IPS DF 19.7 (cell line): ENCODE data around the gene SPANXN2.
"Not testable (repeated sequence)": the region's sequence is repeated elsewhere in the genome, so short reads cannot be mapped to it uniquely, and the experiment has no call there.

Experiments used
- DNase-seq: peaks from one replicate; pipeline ENCODE4 v3.0.0-alpha.2; 2013; ENCODE audit warnings: low read depth, low spot score

The SPANXN2 gene

GRCh38 chrX:143720652-143721051 is at the start of gene SPANXN2:
TSS of gene SPANXN2 (minus strand) at chrX:143720752. CDS start at chrX:143720668, 84 bp downstream.
- DNase-seq, result not testable (repeated sequence)

GRCh38 chrX:143768976-143769375 is 48.4 kb upstream of the SPANXN2 start:
- DNase-seq, result no peak

GRCh38 chrX:143767789-143768188 is 47.2 kb upstream of the SPANXN2 start:
- DNase-seq, result not testable (repeated sequence)

- no peak for DNase-seq
Measured at GRCh38 chrX:143757887-143758286, 37.3 kb upstream of the SPANXN2 start.

- no peak for DNase-seq
Measured at GRCh38 chrX:143757375-143757774, 36.8 kb upstream of the SPANXN2 start.

- no peak for DNase-seq
Measured at GRCh38 chrX:143754183-143754582, 33.6 kb upstream of the SPANXN2 start.

GRCh38 chrX:143733866-143734265 is 13.3 kb upstream of the SPANXN2 start:
- no peak for DNase-seq

GRCh38 chrX:143726296-143726695 is 5.7 kb upstream of the SPANXN2 start:
- DNase-seq, result no peak

- DNase-seq, result no peak
Measured at GRCh38 chrX:143701460-143701859, 19.1 kb downstream of the SPANXN2 start.

- no peak for DNase-seq
Measured at GRCh38 chrX:143694885-143695284, 25.7 kb downstream of the SPANXN2 start.

- no peak for DNase-seq
Measured at GRCh38 chrX:143683486-143683885, 37.1 kb downstream of the SPANXN2 start.

GRCh38 chrX:143674926-143675325 is 45.6 kb downstream of the SPANXN2 start:
- no peak for DNase-seq

GRCh38 chrX:143669395-143669794 is 51.2 kb downstream of the SPANXN2 start:
- no peak for DNase-seq

GRCh38 chrX:143664302-143664701 is 56.2 kb downstream of the SPANXN2 start:
- DNase-seq, result no peak

- no peak for DNase-seq
Measured at GRCh38 chrX:143663755-143664154, 56.8 kb downstream of the SPANXN2 start.
